GM19043 (cell line): ENCODE measurements around the gene PANK1.

Experiments used
- ATAC-seq: cut with Tn5 transposase; IDR thresholded peaks from one replicate; pipeline ENCODE4 v1.9.1; 2021; ENCODE audit warnings: low read depth; ENCODE audit not compliant: unreplicated experiment

The PANK1 gene

GRCh38 chr10:89540420-89540949 lies 104.6 kb downstream of the PANK1 start:
- no peak for ATAC-seq

GRCh38 chr10:89537364-89537763 lies 107.7 kb downstream of the PANK1 start:
- ATAC-seq: no peak

GRCh38 chr10:89536013-89536354 lies 109.1 kb downstream of the PANK1 start:
- no peak for ATAC-seq

- no peak for ATAC-seq
These were observed 109.7 kb downstream of the PANK1 start, which contains the start of gene SLC16A12 for GRCh38 chr10:89535171-89536012. Gene SLC16A12, minus strand, starts transcription at chr10:89535594. Its CDS starts 73,016 bp downstream, at chr10:89462578.

- no peak for ATAC-seq
These were observed 110.2 kb downstream of the PANK1 start for GRCh38 chr10:89534826-89535166.
